HL-60/S4 treated with retinoic acid at 250 ng/mL for 4 days and 3 days (cell line): ENCODE measurements around the gene SLC15A1.

Experiments
- in situ Hi-C: fragments of 300-500 bp; cut with MboI; formaldehyde crosslinking; loops from 2 replicates; pipeline ENCODE4 v1.7.0; 2022; ENCODE audit warnings: low sequenced_read_pairs

The SLC15A1 gene

GRCh38 chr13:98752467-98753290 lies at the start of gene SLC15A1:
TSS of gene SLC15A1 (minus strand) at chr13:98752672. CDS start at chr13:98752598, 74 bp downstream.
- in situ Hi-C loops: no loop called here

DNA sequence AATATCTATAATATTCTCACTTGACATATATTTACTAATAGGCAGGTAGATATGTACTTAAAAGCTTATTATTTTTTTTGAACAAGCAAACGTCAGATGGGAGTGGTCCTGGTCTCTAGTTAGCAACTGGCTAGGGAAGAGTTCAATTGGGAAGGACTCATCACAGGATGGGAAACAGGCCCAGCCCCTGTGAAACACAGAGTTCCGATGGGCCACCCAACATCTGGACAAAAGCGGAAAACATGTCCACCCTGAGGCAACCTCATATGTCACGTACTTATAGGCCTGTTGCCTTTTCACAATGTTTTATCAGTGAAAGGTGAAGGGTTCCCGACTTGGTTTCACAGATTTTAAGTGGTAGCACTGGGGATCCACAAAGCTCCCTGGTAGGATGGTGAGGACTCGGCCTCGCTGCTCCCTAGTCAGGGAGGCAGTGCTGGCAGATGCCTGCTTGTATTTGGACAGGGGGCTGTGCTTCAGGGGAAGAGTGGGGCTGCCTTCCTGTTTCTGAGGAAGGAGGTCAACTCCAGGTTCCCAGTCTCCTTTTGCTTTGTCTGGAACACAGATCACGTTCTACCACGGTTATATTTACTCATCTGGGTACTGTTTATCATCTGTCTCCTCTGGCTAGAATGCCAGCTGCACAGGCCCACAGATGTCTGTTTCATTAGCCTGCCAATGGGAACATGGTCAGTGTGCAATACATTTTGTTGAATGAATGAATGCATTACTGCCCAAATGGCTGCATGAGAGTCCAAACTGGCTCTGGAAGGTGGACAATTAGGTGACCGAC lies 49.4 kb upstream of the SLC15A1 start:
- in situ Hi-C loops: no loop called here

GRCh38 chr13:98800078-98800477 lies 47.6 kb upstream of the SLC15A1 start:
- in situ Hi-C loops: no loop called here

- in situ Hi-C loops: no loop called here
These were observed 46.6 kb upstream of the SLC15A1 start for GRCh38 chr13:98798849-98799645.

- in situ Hi-C loops: no loop called here
These were observed 45.0 kb upstream of the SLC15A1 start for GRCh38 chr13:98797456-98797855.

- in situ Hi-C loops: no loop called here
These were observed 44.3 kb upstream of the SLC15A1 start for GRCh38 chr13:98796798-98797197.

- in situ Hi-C loops: no loop called here
These were observed 43.7 kb upstream of the SLC15A1 start for GRCh38 chr13:98796191-98796590.

DNA sequence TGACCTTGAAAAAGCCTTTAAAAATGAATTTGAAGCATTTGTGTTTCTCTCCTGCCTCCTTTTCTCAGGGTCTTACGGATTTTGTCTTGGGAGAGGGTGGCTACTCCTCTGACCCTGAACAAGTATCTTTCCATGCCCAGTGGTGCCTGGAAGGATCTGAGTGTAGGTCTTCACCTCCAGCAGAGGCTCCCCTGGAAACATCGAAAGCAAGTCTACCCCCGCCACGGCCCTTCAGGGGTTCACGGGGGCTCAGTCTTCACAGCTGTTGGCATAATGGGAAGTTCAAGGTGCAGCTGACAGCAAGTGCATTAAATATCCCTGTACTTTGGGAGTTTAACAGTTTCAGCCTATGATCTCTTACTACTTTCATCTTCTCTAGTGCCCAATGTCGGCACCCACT lies 42.7 kb upstream of the SLC15A1 start:
- in situ Hi-C loops: no loop called here

- in situ Hi-C loops: no loop called here
These were observed 42.0 kb upstream of the SLC15A1 start for GRCh38 chr13:98794498-98794897.

DNA sequence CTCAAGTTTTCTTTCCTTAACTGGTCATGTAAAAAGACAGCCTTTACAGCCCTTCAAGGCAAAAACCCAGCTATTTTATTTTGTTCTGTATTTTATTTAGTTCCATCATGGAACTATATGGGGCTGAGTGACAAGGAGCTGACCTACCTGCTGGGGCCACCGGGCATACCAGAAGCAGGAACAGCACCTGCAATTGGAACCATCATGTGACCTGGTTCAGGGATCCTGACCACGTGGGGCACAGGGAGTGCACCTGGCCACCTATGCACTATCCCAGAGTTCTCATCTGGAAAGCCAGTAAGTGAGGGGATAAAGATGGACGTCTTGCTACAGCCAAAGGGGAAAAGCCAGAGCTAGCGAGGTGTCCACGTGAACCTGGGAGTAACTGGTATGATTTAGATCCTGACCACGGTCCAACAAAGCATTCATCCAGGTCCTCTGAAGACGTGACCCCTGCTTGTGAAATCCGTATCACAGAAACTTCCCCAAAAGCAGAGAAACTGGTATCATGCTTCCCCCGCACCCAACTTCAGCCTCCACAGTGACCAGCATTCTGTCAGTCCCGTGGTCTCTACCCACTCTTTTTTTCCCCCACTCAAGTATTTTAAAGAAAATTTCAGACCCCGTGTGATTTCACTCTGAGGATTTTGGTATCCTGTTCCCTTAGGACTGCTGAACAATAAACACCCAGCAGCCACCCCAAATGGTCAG lies 40.5 kb upstream of the SLC15A1 start:
- in situ Hi-C loops: no loop called here

GRCh38 chr13:98792321-98792720 lies 39.8 kb upstream of the SLC15A1 start:
- in situ Hi-C loops: no loop called here

DNA sequence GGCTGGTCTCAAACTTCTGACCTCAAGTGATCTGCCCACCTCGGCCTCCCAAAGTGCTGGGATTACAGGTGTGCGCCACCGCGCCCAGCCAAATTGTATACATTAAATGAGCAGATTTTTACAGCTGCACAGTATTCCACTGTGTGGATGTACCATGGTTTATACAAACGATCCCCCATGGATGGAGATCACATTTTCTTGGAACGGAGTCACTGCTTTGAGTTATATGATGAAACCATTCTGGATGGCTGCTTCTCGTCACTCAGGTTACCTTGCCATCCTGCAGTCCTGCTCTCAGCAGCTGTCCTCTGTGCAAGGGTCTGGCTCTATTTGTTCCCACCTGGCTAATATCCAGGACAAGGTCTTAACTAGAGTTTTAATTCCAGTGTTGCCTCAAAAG lies 39.1 kb upstream of the SLC15A1 start:
- in situ Hi-C loops: no loop called here

- in situ Hi-C loops: no loop called here
These were observed 35.5 kb upstream of the SLC15A1 start for GRCh38 chr13:98787996-98788395.

DNA sequence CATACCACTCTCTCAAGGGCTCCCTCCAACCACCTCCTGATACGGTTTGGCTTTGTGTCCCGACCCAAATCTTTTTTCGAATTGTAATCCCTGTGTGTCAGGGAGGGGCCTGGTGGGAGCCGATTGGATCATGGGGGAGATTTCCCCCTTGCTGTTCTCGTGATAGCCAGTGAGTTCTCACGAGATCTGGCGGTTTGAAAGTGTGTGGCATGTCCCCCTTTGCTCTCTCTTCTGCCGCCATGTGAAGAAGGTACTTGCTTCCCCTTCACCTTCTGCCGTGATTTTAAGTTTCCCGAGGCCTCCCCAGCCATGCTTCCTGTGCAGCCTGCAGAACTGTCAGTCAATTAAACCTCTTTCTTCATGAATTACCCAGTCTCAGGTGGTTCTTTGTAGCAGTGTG lies 34.7 kb upstream of the SLC15A1 start:
- in situ Hi-C loops: no loop called here

GRCh38 chr13:98786023-98786422 lies 33.6 kb upstream of the SLC15A1 start:
- in situ Hi-C loops: no loop called here

- in situ Hi-C loops: no loop called here
These were observed 32.9 kb upstream of the SLC15A1 start for GRCh38 chr13:98785405-98785804.

- in situ Hi-C loops: no loop called here
These were observed 32.2 kb upstream of the SLC15A1 start for GRCh38 chr13:98784666-98785065.

- in situ Hi-C loops: no loop called here
These were observed 31.5 kb upstream of the SLC15A1 start for GRCh38 chr13:98783856-98784478.

DNA sequence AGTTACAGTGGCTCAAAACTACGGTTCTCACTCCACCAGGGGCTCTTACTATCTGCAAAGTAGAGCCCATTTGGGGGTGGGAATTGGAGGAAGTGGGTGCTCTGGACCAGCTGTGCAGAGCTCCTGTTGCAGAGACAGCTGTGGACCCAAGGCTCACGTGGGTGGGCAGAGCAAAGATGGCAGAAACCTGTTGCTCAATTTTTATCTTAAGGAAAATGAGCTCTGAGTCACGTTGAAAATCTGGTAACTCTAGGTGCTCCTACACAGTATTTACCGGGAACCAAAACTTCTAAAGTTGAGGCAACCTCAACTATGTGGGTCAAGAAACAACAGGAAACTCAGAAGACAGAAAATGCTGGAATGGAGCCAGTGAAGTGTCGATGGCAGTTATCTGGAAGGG lies 30.2 kb upstream of the SLC15A1 start:
- in situ Hi-C loops: no loop called here

- in situ Hi-C loops: no loop called here
These were observed 29.4 kb upstream of the SLC15A1 start for GRCh38 chr13:98781905-98782304.
